Stimulated activated CD4-positive, alpha-beta T cell treated with anti-CD3 and anti-CD28 coated beads, TNF-alpha, amount 100 ng/mL, for 24 hours (primary cell): Measurements from ENCODE around the gene LVRN.

ENCODE experiments used
- DNase-seq, 3 experiments: peaks; one replicate each; pipeline ENCODE4 v3.0.0-alpha.2; 2020; ENCODE audit warnings: low read depth in 3 of 3

Gene LVRN

GRCh38 chr5:115956957-115957356 is 5.3 kb upstream of the LVRN start:
- DNase-seq = no peak

DNA sequence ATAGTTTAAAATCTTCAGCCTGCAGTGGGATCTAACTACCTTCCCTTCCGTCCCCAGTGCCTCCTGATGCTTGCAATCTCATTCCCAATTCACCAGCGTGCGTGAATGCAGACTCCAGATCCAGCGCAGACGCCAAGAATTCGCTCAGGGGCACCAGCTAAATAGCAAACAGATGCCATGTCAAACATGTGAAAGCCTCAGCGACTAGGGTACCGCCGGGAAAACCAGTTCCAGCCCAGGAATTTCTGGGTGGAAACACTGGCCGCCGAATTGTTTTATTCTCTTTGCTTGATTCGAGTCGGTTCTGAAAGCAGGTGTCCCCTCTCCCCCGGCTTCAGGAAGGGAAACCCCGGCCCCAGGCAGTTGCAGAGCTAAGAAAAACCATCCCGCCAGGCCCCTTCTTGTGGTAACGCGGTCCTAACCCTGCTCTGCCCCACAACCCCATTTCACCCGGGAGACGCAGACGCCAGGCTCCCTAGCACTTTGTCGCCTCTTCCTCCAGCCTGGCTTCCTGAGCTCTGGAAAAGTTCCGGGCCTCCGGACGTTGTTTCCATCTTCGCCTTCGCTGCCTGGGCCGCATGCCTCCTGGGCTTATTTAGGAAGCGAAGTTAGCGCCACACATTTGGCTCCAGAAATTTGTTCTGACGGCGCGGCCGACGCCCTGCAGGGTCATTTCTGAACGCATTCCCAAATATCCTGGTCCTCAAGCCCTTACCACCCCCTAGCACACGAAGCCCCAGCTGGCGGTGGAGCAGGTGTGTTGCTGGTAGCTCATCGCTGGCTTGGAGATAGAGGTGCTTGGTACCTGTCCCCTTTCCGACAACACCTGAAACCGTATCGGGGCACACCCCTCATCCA is 665 bp upstream of the LVRN start:
- DNase-seq = no peak

DNA sequence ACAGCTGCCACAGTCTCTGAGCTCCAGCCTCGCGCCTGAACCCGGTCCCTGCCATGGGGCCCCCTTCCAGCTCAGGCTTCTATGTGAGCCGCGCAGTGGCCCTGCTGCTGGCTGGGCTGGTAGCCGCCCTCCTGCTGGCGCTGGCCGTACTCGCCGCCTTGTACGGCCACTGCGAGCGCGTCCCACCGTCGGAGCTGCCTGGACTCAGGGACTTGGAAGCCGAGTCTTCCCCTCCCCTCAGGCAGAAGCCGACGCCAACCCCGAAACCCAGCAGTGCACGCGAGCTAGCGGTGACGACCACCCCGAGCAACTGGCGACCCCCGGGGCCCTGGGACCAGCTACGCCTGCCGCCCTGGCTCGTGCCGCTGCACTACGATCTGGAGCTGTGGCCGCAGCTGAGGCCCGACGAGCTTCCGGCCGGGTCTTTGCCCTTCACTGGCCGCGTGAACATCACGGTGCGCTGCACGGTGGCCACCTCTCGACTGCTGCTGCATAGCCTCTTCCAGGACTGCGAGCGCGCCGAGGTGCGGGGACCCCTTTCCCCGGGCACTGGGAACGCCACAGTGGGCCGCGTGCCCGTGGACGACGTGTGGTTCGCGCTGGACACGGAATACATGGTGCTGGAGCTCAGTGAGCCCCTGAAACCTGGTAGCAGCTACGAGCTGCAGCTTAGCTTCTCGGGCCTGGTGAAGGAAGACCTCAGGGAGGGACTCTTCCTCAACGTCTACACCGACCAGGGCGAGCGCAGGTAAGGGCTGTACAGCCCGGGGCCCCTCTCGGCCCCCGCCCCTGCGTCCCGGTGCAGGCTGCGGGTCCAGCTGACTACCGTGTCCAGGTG is 509 bp downstream of the LVRN start:
- DNase-seq = no peak

DNA sequence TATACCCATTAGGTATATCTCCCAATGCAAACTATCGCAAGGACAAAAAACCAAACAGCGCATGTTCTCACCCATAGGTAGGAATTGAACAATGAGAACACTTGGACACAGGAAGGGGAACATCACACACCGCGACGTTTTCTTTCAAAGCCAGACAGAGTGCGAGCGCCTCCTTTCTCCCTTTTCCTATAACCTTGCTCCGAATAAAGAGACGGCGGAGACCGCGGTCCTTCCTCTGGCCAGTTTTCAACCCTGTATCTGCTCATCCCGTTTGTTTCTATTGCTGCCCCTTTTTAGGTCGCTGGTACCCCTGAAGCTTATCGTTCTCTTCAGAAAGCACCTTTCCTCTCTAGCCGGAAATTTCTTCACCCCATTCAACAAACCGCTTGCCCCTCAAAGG is 1.3 kb downstream of the LVRN start:
- no peak for DNase-seq

- no peak for DNase-seq
These were observed 6.5 kb downstream of the LVRN start for GRCh38 chr5:115968770-115969169.

DNA sequence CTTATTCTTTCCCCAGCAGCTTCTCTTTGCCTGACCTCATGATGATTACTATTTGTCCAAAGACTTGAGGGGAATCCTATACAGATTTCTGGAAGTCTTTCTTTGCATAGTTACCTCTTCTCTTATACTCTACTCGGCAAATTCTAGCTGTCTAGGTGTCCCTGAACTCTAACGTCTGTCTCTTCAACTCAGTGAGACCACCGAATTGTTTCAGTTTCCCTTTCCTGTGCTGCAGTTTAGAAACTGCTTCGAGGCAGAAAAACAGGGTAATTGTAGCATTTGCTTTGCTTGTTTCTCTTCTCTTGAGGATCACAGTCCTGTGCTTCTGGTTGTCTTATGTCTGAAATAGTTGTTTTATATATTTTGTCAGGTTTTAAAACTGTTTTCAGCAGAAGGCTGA is 14.8 kb downstream of the LVRN start:
- DNase-seq = no peak

- DNase-seq = no peak
These were observed 15.7 kb downstream of the LVRN start for GRCh38 chr5:115977988-115978387.

- DNase-seq = no peak
These were observed 16.5 kb downstream of the LVRN start for GRCh38 chr5:115978779-115979178.

- no peak for DNase-seq
These were observed 17.1 kb downstream of the LVRN start for GRCh38 chr5:115979201-115980041.

DNA sequence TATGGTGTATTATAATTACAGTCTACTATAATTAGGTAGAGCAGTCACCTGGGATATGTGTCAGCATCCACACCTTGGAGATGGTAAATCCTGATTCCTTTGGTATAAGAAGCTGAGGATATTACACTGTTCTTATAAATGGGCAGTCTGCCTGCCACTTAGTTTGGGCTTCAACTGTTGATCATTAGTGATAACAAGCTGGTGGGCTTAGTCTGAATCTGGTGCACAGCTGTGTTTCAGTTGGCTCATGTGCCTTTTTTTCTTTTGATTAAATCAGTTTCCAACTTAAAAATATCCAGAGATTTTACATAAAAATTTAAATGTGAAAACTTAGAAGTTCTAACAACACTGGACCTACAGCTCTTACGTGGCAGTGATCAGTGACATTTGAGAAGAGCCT is 21.2 kb downstream of the LVRN start:
- no peak for DNase-seq

DNA sequence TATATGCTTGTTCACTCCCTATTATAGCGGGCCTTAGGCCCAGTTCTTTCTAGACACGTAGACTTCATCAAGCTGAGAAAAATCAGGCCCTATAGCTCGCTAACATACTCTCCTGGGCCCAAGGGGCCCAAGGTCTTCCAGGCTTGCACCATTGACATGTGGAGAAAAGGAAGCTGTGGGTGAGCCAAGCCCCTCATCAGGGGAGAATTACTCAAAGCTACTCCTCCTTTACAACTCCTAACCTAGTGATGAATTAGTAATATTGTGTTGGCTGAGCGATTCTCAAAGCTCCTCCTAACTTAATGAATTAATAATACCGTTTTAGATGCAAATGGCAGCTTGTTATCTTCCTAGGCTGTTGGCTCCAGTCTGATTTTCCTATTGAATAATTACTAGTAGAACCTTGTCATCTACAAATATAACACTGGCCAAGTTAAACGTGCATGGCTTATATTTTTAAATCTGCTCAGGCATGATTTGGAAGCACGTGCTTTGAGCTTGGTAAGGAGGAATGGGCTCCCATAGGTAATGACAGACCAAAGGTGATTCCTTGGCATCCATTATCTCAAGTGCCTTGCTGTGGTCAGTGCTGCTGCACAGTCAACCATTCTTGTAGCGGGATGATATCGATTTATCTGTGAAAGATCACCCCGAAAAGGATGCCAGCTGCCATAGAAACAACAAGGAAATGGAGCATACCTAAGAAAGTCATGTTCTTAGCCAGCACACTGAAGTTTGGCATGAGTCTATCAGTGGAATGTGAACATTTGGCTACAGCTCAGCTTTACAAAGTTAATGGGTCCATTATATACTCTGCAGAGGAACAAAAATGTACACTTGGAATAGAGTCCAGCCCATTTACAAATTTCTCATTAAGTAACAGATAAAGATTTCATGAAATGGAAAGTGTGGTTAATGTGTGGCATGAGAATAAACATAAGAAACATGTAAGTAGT is 23.8 kb downstream of the LVRN start:
- DNase-seq = no peak

GRCh38 chr5:115988002-115988401 is 25.7 kb downstream of the LVRN start:
- DNase-seq = no peak

- no peak for DNase-seq
These were observed 30.6 kb downstream of the LVRN start for GRCh38 chr5:115992848-115993350.

DNA sequence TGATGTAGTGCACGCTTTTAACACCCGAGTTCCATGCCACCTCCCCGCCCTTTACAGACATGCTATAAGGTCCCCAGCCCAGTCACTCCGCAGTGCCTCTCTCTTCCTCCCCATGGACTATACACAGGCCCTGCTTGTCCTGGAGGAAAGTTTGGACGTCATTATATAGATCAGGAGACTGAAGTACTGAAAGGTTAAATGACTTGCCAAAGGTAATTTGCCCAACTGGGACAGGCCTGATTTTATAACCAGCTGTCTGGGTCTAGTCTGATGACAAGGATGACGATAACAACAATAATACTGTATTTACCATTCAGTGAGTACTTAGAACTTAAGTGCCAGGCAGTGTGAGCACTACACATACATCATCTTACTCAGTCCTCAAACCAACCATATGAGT is 33.1 kb downstream of the LVRN start:
- DNase-seq = no peak

DNA sequence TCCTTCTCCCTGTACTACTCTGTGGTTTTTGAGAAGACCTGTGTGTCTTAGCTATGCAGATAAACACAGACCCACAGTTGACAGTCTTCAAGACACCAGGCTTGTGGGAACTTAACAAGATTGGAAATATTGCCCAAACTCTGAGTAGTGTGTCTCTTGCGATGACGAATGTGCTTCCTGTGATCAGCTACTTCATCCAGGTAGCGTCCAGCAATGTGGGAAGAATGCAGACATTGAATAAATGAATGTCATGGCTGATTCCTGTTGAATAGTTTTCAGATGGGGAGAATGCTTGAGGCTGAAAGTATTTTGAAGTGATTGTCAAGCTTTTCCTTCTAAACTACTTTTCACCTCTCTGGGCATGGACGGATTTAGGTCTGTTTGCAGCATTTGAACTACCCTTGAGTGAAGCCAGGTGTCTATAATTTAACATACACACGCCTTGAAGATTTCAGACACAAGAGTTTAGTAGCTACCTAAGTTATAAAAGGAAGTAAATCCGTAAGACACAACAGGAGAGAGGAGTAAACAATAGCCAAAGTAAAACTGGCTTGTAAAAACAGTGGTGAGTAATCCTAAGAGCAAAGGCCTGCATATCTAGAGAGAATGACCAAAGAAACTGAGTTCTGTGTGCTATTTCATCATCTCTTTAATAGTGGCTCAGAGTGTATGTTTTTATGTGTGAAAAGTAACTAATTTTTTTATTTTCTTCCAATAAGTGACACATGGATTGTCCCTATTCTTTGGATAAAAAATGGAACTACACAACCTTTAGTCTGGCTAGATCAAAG is 40.0 kb downstream of the LVRN start:
- DNase-seq = no peak

DNA sequence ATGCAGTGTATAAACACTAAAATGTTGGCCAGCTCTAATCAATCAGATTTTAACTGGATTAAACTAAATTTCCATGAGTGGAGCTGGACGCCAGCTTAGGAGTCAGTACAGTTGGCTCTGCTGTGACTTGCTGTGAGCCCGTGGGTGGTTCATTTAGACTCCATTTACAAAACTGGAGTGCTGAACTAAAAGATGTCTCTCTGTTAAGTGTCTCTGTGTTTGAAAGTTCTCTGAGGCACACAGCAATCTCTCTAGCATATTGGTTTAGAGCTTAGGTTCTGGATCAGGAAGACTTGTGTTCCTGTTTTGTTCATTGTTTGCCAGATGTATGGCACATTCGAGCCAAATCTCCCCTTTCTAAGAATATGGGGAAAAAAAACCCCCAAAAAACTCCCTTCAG is 42.0 kb downstream of the LVRN start:
- DNase-seq = no peak

- DNase-seq = no peak
These were observed 47.5 kb downstream of the LVRN start for GRCh38 chr5:116009806-116010205.

DNA sequence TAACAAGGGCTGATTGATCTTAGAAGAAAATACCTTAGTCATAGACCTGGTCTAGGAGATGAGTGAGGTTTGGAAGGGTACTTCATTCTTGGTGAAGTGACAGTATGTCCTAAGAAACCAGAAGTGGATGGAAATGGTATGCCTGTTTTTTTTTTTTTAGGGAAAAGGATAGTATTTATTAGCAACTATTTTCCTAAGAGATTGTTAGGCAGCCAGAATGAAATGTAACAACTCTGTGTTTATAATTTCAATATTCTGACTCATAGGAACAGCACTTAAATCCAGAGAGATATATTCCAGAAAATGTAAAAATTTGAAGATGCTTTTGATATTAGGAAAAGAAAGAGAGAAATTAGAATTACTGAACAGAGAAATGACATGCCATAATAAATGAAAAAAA is 48.8 kb downstream of the LVRN start:
- DNase-seq = no peak

GRCh38 chr5:116013207-116013785 is 51.0 kb downstream of the LVRN start:
- DNase-seq = no peak

DNA sequence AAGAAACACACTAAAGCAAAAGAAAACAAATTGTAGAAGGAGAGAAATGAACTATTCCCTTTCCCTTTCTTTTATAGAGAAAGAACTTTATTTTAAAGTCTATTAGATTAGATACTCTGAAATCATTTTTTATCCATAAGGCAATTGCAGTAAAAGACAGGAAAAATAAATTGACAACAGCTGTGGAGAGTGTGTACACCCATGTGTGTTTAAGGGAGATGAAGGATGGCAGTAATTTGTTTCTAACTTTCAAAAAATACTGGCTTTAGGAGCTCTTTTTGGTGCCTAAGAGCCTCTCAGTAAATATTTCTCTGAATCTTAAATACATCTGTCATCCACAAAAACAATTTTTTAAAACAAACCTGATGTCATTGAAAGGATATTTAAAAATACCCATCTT is 51.7 kb downstream of the LVRN start:
- no peak for DNase-seq
